Epithelial cell of alveolus of lung (primary cell): ENCODE measurements around the gene SSTR5. TPM values are rescaled to one million over a fixed set of nuclear protein-coding genes. Genes with fewer than 3 reads are reported as not detected.

ENCODE experiments used
- total RNA-seq: library from RNA; depleted of rRNA; stranded (reverse); fragments of >200 nt; gene quantifications from 2 replicates; pipeline ENCODE4 v1.2.1, GENCODE V29; 2015

Gene SSTR5
- 0.32 TPM in 1 of 2 replicates, not detected in the other for total RNA-seq

DNA sequence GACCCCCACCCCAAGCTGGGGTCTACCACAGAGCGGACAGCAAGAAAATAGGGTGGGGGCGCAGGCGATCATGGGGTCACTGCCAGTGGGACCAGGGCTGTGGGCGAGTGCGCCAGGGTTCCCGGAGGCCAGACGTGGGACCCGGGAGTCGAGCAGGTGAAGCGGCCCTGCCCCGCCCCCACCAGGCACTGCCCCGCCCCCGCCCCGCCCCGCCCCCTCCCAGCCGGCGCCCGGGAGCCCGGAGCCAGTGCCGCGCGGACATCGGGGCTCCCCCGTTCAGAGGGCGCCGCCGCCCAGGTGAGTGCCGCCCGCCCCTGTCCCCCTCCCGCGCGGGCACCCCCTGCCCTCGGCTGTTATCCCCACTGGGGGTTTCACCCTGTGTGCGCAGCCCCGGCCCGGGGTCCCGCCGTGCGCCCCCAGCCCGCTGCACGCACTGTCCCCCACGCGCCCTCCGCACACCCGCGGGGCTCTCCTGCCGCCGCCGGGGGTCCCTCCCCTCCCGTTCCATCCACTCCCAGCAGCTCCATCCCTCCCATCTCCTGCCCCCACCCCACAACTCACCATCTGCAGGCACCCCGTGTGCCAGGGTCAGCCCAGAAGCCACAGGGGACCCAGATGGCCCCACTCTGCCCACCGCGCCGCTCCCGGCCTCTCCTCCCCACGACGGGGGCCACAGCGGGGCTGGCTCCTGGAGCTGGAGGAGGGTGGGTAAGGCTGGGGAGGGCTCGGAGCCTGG, at the start of gene SSTR5:
TSS of gene SSTR5 (plus strand) at position 222 of the 736 bp plus-strand sequence. CDS start 6,122 bp downstream, outside the sequence.

DNA sequence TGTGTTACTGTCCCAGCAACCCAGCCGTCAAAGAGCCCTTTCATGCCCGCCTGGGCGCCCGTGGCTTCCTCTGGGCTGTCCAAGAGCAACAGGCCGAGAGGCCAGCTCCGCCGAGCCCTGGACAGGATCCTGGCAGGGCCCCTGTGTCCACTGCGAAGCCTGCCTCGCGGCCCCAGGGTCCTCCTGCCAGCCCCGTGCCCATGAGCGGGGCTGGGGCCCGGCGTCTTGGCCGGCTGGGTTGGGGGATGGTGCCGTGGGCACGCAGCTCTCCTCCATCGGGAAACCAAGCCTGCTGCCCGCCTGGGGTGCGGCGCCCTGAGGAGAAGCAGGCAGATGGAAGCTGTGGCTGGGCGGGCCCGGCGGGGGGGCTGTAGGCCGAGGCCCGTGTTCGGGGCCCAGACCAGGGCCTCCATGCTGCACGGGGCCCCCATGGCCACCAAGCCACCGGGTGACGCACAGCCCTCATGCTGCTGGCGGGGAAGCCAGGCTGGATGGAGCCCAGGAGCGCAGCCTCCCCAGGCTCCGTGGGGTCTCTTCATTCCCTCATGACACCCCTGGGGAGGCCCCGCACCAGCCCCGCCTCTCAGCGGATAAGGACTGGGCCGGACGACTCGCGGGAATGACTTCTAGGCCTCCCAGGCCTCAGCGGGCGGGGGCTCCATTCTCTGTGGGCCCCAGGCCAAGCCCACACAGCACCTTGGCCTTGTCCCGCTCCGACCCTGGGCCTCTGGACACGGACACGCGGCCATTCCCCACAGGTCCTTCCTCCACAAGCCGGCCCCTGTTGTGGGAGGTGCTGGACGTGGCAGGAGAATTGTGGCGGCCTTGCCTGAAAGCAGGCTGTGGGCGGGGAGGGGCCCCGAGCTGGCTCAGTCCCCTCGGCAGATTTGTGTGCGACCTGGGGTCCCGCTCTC, 23.9 kb downstream of the SSTR5 start, which contains the start of gene C1QTNF8:
TSS of gene C1QTNF8 (minus strand) at position 76 of the 914 bp plus-strand sequence. CDS start 1,322 bp downstream, outside the sequence.

Other genes starting within 250 kb of the SSTR5 start
- 11.8 and 14.8 TPM in 2 replicates for gene LMF1, start 101.8 kb upstream of the SSTR5 start, total RNA-seq
- 0.13 and 0.88 TPM in 2 replicates for gene SOX8, start 91.0 kb upstream of the SSTR5 start, total RNA-seq
- not detected in 2 replicates for gene C1QTNF8, start 23.5 kb downstream of the SSTR5 start, total RNA-seq
- 2.7 and 9.6 TPM in 2 replicates for gene CACNA1H, start 80.4 kb downstream of the SSTR5 start, total RNA-seq
- not detected in 2 replicates for gene TPSG1, start 152.5 kb downstream of the SSTR5 start, total RNA-seq
- not detected in 2 replicates for gene TPSB2, start 157.4 kb downstream of the SSTR5 start, total RNA-seq
- not detected in 2 replicates for gene TPSAB1, start 168.0 kb downstream of the SSTR5 start, total RNA-seq
- gene TPSD1, start 183.3 kb downstream of the SSTR5 start, total RNA-seq, result not detected in 2 replicates
- 69.0 and 69.3 TPM in 2 replicates for gene UBE2I, start 236.9 kb downstream of the SSTR5 start, total RNA-seq